T-helper 22 cell (primary cell): ENCODE measurements around the gene RASGRP3.
"Not testable (repeated sequence)": the region's sequence is repeated elsewhere in the genome, so short reads cannot be mapped to it uniquely, and the experiment has no call there.

Experiments
- DNase-seq: peaks from one replicate; pipeline ENCODE4 v3.0.0-alpha.2; 2020; ENCODE audit warnings: low read depth

Gene RASGRP3, protein sequence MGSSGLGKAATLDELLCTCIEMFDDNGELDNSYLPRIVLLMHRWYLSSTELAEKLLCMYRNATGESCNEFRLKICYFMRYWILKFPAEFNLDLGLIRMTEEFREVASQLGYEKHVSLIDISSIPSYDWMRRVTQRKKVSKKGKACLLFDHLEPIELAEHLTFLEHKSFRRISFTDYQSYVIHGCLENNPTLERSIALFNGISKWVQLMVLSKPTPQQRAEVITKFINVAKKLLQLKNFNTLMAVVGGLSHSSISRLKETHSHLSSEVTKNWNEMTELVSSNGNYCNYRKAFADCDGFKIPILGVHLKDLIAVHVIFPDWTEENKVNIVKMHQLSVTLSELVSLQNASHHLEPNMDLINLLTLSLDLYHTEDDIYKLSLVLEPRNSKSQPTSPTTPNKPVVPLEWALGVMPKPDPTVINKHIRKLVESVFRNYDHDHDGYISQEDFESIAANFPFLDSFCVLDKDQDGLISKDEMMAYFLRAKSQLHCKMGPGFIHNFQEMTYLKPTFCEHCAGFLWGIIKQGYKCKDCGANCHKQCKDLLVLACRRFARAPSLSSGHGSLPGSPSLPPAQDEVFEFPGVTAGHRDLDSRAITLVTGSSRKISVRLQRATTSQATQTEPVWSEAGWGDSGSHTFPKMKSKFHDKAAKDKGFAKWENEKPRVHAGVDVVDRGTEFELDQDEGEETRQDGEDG

DNA sequence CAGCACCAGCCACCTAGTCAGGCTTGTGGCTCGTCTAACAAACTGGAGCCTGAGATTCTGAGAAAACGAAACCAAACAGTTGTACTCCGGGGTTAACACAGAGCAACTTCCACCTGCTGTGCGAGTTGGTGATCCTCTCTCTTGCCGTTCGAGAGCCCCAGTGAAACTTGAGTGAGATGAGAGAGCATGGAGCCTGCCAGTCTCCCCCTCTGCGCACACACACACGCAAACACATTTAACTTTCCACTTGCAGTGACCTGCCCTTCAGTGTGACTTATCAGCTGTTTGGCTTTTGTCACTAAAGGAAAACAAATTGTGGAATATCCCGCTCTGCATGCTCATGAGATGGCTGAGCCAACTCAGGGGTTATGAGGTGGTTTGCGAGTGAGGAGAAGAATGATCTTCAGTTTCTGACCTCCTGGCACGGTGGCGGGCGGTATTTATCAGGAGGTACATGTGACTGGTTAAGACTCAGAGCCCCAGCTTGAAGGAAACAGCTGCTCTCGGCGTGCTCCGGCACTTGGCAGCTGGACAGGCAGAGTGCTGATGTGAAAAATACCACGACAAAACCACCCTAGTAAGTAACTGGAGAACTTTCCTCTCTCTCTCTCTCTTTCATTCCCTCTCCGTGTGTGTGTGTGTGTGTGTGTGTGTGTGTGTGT lies at the start of gene RASGRP3:
Gene RASGRP3, plus strand, starts transcription at position 519 of the 662 bp plus-strand sequence. CDS start 38,488 bp downstream, outside the sequence.
- peak; percentile 45 for DNase-seq

DNA sequence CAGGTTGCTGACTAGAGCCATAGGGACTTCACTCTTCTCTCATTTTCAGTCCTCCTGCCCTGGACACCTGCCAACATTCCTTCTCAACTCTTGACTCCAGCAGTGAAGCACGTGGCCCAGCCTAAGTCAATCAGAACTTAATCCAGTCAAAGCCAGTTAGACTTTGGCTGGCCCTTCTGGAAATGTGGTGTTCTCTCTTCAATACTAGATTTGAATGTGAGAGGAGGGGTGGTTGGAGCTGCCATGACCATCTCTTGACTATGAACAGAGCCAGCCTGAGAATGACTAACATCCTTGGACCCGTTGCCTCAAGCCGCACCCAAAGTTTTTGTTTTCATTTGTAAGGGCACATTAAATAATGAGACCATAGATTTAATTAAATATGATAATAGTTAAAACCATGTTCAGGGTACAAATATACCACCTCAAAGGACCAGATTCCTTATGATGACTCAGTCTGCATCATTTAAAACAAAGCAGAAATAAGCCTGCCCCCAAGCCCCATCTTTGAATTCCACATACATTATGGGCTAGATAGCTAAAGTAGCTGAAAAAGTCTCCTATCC lies 49.7 kb upstream of the RASGRP3 start:
- no peak for DNase-seq

DNA sequence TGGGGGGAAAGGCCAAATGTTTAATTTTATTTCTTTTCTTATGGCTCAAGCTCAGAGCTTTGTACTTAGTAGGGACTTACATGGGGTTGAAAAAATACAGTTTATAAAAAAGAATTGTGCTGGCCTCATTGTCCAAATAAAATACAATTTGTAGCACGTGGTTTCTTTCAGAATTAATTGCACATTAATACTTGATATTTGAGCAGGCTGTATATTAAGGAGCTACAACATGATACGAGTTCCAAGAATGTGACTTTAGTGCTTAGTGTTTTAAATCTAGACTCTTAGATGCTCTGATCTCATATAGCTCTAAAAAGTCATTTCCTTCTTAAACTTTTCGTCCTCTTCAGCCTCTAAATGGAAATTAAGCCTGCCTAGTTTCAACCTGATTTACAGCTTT lies 46.4 kb upstream of the RASGRP3 start:
- DNase-seq = no peak

DNA sequence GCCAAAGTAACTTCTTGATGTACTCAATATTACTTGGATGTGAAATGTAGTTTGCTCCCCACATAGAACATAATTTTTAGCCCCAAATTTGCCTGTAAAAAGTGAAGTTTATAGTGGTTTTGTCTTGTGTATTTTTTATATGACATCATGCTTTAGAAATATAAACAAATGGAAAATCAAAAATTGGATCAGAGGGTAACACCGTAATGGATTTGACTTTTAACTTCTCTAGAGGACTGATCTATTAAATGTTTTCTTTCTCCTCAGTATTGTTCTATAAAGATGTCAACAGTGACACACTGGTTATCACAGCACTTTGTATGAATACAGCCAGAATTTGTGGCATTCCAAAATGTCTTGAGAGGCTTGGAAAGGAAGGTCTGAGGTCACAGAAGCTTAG lies 45.6 kb upstream of the RASGRP3 start:
- DNase-seq = no peak

DNA sequence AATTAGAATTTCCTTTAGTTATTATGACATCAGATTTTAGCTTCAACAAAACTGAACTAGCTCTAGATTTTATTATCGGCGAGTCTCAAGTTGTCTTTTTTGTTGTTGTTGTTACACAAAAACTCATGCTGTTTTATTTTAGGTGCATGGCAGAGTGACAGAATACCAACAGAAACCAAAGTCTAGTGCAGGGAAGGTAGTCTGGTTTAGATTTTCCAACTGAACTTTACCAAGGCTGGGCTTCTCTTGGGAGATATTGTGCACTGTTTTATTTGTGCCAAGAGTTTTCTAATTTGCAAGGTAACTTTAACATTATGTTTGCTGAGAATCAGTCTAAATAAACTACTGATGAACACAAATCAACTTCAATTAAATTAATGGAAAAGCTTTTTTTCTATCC lies 43.6 kb upstream of the RASGRP3 start:
- DNase-seq = no peak

DNA sequence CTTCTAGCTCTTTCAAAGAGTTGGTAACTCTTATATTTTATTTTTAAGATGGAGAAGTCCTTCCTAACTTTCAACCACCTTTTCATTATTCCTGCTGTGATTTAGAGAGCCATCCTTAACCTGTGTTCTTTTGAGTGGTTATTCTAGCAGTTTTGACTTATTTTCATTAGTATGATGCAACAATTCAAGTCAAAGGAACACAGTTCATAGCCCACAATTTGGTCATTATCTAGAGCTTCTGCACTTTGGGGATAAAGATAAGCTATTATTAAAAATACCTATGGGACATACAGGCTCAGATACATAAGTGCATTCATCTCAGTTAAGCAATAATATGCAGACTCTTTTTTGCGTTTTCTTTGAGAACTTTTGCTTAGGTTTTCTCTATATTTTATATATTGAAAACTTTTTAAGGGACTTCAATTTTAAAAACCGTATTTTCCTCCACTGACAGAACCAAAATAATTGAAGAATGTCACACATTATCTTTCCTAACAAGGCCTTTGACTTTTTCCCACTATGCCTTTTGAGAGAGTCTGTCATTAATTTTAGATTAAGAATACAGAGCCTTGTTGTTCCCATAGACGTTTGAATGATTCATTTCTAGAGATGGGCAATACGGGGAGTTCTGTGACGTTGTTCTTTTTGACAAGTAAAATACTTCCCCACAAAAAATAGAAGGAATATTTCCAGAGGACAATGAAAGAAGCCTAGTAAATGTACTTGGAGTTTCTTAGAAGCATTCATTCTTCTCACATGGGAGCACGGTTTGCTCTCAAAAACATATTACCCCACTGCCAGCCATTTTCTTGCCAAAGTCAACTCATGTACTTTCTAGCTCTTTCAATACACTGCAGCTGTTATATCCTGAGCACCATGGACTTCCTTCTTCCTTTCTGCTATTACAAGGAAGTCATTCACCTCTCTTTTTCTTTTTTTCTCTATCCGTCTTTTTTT lies 42.9 kb upstream of the RASGRP3 start:
- DNase-seq = no peak

DNA sequence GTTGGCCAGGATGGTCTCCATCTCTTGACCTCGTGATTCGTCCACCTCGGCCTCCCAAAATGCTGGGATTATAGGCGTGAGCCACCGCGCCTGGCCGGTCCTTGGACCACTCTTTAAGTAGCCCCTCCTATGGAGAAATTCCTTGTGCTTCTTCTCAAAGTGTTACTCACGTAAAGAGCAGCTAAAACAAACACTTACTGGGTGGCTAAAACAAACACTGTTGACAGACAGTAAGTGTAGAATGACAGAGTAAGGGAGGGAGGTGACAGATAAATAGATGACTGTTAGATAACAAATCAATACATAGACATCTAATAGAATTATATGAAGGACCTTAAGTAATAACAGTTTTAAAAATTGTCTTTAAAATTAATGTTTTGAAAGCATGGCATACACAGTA lies 40.9 kb upstream of the RASGRP3 start:
- no peak for DNase-seq

DNA sequence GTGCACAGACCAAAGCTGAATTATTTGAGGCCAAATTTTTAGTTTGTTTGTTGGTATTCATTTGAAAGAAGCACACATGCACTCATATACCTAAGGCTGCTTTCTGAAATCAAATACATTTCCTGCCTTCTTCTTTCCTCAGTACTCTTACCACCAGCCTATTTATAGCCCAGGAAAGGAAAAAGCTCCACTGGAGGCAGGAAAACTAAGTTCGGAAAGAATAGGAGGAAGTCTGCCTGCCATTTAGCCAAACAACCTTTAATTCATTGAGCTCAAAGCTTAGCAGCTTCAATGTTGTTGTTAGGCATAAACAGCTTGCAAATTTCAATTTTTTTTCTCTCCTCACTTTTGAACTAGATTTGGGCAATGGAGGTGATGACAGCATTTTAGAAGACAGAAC lies 40.4 kb upstream of the RASGRP3 start:
- DNase-seq = no peak

DNA sequence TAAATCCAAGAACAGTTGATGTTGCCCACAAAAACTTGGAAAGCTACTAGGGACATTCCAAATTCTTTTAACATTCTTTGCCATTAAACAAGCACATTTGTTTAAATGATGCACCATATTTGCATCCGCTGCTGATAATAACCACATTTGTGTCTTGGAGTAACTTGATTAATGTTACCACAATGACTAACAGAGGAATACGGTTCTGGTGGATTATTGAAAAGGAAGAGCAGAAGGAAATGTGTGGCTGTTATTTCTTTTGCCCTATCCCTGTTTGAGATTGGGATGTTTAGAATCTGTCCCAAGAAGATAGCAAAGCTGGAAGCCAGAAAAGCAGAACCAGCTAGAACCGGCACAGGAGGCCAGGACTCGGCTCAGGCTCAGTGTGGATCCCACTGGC lies 39.2 kb upstream of the RASGRP3 start:
- DNase-seq = no peak

DNA sequence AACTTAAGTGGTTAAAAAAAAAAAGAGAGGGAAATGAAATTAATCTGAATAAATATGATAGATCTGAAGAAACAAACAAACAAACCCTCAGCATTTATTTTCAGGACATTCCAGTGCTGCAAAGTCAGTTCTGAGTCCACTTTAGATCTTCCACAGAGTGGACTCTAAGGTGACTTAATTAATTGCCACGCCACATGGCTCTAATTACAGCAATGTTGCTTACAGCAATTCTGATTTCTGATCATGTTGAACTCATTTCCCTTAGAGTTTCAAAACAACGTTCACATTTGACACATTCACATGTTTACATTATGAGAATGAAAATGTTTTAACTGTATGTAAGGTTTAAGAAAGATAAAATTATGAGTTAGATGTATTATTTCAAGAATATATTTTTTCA lies 38.6 kb upstream of the RASGRP3 start:
- DNase-seq = no peak

DNA sequence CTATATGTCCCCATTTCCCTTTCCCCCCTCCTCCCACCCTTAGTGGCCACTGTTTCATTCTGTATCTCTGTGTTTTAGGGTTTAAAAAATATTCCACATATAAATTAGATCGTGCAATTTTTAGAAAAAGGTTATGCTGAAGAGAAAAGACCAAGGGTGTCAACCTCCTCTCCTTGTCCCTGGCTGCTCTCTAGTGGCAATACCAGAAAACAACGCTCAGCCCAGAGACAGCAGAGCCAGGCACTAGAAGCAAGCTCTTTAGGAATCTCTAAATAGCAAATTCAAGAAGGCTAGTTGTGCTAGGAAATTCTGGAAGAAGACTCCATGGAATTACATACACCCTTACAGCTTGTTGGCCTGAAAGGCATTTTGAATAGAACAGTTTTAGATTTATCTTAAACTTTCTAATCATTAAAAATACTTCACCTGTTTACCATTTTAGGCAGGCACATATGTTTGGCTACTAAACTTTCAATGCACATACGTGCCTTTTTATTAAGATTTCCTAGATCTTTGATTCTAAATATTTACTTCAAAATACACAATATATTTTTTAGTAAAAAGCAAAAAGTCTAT lies 35.1 kb upstream of the RASGRP3 start:
- no peak for DNase-seq

DNA sequence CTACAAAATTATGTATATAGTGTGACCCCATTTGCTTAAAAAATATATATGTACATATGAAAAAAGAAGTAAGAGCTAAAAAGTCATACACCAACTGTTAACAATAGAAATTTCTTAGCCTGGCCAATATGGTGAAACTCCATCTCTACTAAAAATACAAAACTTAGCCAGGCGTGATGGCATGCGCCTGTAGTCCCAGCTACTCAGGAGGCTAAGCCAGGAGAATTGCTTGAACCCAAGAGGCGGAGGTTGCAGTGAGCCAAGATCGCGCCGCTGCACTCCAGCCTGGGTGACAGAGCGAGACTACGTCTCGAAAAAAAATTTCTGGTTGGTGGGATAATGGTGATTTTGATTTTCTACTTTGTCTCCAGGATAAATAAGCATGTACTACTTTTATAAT lies 34.4 kb upstream of the RASGRP3 start:
- not testable (repeated sequence) for DNase-seq

DNA sequence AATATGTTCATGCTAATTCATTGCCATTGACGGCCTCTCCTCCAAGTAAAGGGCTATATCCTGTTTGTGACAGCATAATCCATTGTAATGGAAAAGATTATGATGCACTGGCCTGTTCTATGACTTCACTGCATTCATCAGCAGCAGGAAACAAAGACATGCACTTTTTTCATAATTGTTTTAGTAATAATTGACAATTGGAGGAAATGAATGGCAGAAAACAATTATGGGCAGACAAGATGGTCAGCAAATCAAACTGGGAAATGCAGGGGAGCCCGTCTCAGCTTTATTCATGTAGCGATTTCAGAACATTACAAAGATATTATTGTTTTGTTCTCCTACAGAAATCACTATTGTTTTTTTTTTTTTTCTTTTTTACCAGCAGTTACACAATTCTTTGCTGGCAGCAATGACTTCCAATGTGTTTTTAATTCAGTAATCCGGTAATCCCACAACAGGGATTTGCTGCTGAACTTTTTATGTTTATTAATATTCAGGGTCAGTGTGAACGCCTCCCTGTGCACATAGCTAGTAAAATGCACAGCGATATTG lies 33.8 kb upstream of the RASGRP3 start:
- DNase-seq = no peak

DNA sequence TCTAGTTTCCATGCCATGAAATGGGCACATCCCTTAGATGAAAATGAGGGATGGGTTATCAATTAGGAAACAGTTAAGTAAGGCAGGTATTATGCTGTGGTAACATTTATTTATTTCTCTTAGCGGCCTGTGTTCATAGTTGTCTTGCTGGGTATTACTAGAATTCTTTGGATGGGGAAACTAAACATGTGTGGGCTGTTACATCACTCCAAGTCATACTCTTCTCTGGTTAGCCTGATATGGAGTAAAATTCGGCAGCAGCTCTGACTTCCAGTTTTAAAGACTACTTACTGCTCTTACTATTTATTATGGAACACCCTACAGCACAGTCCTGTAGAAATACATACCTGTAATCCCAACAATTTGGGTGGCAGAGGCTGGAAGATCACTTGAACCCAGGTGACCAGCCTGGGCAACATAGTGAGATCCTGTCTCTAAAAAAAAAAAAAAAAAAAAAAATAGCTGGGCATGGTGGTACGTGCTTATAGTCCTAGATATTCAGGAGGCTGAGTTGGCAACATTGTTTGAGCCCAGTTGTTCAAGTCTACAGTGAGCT lies 33.1 kb upstream of the RASGRP3 start:
- no peak for DNase-seq

DNA sequence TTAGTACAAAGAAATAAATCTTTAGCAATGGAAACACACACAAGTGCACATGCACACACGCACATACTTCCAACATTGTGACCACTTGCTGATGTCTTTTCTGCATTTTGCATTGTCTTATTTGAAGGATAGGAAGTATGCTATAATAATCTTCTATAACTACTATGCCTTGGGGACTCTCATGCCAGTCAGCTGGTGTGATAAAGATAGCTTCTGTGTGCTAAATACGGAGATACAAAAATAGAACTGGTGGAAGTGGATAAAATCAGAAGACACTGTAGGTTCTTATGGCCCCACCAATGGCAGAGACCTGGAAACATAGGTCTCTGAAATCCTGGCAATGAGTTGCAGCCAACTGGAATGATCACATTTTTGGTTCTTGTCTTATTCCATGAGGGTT lies 31.5 kb upstream of the RASGRP3 start:
- DNase-seq = no peak

DNA sequence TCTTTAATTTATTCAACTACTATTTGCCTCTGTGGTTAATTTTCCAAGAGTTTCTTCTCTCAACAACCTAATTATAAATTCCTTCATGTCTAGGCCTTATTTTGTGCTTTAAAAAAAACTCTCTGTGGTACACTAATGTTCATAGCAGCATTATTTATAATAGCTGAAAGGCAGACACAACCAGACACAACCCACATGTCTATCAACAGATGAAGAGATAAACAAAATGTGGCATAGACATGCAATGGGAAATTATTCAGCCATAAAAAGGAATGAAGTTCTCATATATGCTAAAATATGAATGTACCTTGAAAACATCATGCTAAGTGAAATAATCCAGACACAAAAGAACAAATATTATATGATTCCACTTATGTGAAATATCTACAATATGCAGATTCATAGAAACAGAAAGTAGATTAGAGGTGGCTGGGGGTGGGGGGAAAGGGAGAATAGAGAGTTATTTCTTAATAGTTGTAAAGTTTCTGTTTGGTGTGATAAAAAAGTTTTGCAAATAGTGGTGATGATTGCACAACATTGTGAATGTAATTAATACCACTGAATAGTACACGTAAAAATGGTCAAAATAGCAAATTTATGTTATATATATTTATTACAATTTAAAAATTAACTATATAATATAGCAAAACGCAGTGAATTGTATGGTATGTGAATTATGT lies 28.1 kb upstream of the RASGRP3 start:
- no peak for DNase-seq

DNA sequence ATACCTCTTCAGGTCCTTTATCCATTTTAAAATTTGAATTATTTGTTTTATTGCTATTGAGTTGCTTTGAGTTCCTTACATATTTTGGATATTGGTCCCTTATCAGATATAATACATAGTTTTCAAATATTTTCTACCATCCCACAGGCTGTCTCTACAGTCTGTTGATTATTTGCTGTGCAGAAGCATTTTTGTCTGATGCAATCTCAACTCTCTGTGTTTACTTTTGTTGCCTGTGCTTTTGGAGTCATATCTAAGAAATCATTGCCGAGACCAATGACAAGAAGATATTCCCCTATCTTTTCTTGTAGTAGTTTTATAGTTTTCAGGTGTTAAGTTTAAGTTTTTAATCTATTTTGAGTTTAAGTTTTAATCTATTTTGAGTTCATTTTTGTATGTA lies 25.2 kb upstream of the RASGRP3 start:
- DNase-seq = no peak

DNA sequence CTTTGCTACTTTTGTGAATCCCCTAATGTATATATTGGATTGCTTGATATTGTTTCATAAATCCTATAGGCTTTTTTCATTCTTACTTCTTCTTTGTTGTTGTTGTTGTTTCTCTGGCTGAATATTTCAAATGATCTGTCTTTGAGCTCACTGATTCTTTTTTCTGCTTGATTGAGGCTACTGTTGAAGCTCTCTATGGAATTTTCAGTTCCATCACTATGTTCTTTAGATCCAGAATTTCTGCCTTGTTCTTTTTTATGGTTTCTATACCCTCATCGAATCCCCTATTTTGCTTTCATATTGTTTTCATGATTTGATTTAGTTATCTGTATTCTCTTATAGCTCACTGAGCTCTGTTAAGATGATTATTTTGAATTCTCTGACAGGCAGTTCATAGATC lies 24.6 kb upstream of the RASGRP3 start:
- no peak for DNase-seq

DNA sequence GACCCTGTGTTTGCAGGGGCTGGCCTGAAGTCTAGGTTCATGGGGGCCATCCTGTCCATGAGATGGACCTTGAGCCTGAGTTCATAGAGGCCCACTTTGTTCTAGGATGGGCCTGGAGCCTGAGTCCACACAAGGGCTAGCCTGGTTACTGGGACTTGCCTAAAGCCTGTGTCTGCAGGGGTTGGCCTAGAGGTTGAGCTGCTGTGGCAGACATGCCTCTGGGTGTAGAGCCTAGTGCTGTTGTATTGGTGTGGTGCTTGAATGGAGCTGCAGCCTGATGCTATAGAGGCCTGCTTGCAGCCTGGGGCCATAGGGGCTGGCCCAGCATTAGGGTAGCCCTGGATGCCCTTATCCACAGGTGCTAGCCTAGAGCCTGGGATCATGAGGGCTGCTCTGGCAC lies 23.9 kb upstream of the RASGRP3 start:
- DNase-seq = no peak

DNA sequence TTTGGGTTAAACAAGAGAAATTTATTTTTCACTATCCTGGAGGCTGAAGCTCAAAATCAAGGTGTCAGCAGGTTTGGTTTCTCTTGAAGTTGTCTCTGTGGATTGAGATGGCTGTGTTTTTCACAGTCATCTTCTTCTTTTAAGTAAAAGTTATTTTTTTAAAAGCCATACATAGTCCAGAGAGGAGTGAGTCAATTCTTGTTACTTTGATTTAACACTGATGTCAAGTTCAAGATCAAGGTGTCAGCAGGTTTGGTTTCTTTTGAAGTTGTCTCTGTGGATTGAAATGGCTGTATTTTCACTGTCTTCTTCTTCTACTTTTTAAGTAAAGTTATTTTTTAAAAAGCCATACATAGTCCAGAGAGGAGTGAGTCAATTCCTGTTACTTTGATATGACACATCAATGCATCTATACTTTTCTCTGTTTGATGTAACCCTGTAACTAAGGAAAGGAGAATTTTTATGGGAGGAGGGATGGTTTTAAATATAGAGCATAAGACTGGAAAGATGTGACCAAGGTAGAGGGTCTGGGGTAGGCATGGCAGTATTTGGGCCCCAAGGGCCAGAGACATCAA lies 22.5 kb upstream of the RASGRP3 start:
- no peak for DNase-seq
